NCI-H1417 (cell line): ENCODE results near the gene MAGEC3.
A peak's percentile ranks its signal among the peaks of the same experiment; 100 is the strongest.
"Not testable (repeated sequence)": the region's sequence is repeated elsewhere in the genome, so short reads cannot be mapped to it uniquely, and the experiment has no call there.

ENCODE experiments used
- DNase-seq, 3 experiments: peaks; one replicate each; lab custom pipeline; 2025; lab: John Stamatoyannopoulos, UW

The MAGEC3 gene, protein sequence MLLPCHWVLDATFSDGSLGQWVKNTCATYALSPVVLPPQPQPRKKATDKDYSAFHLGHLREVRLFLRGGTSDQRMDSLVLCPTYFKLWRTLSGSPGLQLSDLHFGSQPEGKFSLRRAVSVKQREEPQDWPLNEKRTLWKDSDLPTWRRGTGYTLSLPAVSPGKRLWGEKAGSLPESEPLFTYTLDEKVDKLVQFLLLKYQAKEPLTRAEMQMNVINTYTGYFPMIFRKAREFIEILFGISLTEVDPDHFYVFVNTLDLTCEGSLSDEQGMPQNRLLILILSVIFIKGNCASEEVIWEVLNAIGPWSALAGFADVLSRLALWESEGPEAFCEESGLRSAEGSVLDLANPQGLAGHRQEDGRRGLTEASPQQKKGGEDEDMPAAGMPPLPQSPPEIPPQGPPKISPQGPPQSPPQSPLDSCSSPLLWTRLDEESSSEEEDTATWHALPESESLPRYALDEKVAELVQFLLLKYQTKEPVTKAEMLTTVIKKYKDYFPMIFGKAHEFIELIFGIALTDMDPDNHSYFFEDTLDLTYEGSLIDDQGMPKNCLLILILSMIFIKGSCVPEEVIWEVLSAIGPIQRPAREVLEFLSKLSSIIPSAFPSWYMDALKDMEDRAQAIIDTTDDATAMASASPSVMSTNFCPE

DNA sequence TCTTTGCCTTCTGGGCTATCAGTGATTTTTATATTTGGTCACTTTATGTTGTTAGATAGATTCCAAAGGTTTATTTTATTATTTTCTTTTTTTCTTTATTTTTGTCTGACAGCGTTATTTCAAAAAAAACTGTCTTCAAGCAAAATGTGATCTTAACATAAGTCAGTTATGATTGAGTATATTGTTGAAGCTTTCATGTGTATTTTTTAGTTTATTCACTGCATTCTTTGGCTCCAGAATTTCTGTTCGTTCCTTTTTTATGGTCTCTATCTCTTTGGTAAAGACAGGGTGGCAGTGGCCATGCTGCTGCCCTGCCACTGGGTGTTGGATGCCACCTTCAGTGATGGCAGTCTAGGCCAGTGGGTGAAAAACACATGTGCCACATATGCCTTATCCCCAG lies at the start of gene MAGEC3:
TSS of gene MAGEC3 (plus strand) at position 301 of the 400 bp plus-strand sequence. CDS start at position 301, 0 bp downstream.
- no peak for DNase-seq

DNA sequence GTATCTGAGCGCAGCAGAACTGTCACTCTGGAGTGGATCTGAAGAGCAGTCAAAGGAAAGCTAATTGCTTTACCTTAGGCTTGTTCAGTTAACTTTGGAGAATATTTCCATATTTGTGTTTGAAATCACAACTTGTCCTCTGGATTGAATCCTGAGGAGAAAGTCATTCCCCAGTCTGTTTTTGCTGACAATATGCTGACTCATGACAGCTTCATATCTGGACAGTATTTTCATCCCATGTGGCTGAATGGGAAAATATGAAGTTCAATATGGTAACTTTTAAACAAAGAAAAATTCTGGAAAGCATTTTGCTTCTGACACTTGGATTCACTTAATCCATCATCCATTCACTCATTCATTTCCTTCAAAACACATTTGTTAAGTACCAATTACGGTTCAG lies 46.3 kb upstream of the MAGEC3 start:
- DNase-seq = no peak

DNA sequence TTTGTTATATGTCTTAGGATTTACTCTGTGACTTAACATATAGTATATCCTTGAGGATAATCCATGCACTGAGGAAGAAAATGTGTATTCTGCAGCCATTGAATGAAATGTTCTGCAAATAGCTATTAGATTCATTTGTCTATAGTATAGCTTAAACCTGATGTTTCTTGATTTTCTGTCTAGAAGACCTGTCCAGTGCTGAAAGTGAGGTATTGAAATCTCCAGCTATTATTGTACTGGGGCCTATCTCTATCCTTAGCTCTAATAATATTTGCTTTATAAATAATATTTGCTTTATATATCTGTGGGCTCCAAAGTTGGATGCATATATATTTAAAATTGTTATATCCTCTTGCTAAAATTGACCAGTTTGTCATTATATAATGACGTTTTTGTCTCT lies 26.7 kb upstream of the MAGEC3 start:
- DNase-seq = no peak

DNA sequence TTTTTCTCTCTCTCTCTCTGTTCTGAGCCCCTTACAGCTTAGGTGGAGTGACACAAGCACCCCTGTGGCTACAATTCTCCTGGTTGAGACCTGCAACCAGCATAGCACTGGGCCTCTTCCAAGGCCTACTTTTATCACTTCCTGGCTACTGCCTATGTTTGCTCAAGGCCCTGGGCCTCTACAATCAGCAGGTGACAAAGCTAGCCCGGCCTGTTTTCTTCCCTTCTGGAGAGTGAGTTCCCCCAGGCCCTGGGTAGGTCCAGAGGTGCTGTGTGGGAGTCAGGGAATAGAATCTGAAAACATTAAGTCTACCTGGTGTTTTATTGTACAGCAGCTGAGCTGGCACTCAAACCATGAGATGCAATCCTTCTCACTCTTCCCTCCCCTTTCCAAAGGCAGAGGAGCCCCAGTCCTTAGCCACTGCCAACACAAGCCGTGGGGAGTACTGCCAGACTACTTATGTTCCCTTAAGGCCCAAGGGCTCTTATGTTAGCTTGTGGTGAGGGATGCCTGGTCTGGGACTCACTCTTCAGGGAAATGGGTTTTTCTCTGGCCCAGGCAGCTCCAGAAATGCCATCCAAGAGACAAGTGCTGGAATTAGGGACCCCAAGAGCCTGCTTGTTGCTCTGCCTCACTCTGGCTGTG lies 23.8 kb upstream of the MAGEC3 start:
- peak in 1 of 3 experiments; percentile 39 for DNase-seq

DNA sequence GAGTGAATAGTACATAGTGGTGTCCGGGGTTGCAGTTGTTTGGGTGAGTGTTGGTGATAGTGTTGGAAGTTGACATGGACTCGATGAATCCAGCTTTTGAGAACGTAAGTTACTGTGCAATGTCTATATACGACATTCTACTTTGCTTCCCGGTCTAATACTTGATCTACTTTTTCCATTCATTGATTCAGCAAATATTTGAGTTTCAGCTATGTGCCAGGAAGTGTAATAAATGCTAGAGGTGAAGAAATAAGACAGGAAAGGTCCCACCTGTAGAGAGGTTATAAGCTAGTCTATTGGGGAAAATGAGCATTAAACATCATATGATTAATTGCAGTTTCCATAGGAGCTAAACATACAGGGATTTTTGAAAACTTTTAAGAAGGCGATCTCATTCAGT lies 22.2 kb upstream of the MAGEC3 start:
- DNase-seq = no peak

DNA sequence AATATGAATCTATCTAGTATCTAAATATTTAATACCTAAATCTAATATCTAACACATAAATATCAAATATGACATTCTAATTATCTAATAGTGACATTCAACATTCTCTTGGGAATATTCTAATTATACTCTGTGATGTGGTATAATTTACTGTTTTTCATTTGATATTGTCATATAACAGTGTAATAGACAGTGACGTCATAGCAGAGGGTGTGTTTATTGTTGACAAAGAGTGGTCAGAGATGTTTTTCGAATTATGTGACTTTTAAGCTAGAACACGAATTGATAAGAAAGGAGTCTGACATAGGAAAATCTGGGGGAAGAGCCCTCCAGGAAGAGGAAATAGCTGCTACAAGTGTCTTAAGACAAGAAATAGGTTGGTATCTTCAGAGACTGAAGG lies 5.9 kb upstream of the MAGEC3 start:
- no peak for DNase-seq

DNA sequence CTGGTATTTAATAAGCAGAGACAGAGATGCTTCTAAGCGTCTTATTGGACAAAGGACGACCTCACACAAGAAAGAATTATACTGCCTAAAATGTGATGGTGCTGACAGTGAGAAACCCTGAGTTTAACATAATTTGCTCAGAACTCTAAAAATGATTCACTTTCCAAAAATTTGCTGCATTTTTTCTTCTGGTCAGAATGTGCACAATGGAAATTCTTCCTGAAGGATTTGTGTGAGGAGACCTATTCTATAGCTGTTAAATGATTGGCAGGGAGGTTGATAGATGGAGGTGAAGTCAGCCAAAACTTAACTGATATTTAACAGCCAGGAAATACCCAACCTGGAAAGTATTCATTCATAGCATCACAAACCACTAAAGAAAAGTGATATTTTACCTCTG lies 1.7 kb downstream of the MAGEC3 start:
- DNase-seq = no peak

DNA sequence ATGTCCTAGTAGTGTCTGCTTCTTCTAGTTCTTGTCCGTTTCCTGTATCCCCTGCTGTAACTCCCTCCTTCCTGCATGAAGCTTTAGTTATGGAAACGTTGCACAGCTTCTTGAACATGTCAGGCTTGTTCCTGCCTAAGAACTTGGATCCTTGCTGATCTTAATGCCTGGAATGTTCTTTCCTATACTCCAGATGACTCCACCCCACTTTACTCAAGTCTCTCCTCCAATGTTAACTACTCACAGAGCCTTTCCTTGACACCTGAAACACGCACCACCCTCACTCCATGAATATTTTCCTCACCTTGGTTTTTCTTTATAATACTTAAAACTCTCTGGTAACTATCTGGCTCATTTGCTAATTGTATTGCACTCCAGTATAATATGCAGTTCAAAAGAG lies 19.4 kb downstream of the MAGEC3 start:
- no peak for DNase-seq

DNA sequence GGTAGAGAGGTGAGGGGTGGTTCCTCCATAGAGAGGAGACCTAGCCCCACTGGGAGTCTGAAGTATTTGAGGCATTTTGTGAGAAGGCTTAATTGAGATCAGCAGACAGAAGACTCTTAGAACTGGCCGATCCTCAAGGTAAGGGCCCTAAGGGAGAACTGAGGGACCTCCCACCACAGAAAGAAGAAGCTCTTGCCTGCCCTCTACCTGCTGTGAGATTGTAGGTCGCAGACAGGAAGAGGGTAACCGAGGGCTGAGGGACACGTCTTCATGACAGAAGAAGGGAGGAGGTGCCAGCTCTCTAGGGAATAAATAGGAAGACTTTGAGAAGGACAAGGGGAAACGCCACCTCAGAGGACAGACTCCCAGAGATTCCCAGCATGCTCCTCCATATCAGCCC lies 41.5 kb downstream of the MAGEC3 start:
- DNase-seq = peak in 1 of 3 experiments; percentile 7

DNA sequence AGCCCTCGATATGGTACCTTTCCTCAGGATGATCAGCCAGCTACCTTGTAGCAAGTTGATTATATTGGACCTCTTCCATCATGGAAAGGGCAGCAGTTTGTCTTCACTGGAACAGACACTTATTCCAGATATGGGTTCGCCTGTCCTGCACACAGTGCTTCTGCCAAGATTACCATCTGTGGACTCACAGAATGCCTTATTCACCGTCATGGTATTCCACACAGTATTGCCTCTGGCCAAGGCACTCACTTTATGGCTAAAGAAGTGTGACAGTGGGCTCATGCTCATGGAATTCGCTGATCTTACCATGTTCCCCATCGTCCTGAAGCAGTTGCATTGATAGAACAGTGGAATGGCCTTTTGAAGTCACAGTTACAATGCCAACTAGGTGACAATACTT lies 50.7 kb downstream of the MAGEC3 start:
- not testable (repeated sequence) for DNase-seq

DNA sequence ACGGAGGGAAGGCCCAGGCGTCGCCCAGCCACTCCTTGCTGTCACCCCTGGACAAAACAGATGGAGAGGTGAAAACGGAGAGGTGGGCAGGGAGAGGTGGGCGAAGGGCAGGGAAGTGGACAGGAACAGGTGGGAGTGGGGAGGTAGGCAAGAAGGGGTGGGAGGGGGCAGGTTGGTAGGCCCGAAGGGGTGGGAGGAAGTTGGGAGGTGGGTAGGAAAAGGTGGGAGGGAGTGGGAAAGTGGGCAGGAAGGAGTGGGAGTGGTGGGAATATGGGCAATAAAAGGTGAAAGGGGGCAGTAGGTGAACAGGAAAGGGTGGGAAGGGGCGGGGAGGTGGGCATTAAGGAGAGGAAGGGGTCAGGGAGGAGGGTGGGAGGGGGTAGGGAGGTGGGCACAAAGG lies 56.6 kb downstream of the MAGEC3 start:
- no peak for DNase-seq

DNA sequence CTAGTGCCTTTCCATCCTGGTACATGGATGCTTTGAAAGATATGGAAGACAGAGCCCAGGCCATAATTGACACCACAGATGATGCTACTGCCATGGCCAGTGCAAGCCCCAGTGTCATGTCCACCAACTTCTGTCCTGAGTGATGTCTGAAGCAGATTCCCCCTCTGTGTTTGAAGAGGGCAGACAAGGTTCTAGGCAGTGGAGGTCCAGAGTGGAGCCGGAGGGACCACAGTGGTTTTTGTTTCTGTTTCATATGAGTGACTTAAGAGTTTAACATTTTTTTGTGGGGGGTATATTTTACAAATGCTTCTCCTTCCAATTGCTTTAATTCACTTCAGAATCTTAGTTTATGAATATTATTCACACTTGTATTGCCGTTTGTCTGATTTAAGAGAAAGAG lies 59.6 kb downstream of the MAGEC3 start:
- no peak for DNase-seq

DNA sequence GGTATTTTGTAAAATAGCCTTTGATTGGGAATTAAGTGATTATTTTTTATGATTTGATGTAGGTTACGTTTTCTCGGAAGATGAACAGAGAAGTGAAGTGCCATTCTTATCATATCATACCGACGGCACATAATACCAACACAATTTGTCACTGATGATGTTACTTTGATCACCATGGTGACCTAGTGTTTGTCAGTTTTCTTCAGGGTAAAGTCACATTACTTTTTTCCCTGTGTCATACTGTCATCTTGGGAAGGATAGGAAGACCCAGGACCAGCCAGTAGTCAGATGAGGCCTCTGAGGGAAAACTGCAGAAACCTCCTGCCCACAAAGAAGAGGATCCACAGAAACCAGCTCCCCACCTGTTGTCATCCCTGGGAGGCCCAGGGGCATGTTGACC lies 64.2 kb downstream of the MAGEC3 start:
- no peak for DNase-seq

DNA sequence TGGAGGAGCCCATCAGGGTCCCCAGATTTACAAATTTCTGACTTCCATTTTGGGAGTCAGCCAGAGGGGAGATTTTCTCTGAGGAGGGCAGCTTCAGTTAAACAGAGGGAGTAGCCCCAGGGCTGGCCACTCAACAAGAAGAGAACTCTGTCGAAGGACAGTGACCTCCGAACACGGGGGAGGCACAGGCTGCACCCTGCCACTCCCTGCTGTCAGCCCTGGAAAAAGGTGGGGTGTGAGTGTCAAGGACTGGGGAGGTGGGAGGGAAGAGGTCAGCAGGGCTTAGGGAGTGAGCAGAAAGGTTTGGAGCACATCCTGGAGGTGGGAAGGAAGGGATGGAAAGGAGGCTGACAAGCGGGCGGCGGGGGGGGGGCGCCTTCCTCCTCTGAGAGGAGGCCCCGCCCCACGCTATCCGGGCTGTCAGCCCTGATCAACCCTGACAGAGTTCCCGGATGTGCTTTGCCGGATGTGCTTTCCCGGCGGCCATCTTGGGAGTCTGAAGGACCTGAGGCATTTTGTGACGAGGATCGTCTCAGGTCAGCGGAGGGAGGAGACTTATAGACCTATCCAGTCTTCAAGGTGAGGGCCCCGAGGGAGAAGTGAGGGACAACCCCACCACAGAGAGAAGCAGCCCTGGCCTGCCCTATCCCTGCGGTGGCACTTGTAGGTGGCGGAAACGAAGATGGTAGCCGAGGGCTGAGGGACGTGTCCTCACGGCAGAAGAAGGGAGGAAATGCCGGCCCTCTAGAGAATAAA lies 65.5 kb downstream of the MAGEC3 start, which contains the start of gene MAGEC1:
TSS of gene MAGEC1 (plus strand) at position 495 of the 756 bp plus-strand sequence. CDS start 1,179 bp downstream, outside the sequence.
- peak in 1 of 3 experiments; percentile 39 for DNase-seq

DNA sequence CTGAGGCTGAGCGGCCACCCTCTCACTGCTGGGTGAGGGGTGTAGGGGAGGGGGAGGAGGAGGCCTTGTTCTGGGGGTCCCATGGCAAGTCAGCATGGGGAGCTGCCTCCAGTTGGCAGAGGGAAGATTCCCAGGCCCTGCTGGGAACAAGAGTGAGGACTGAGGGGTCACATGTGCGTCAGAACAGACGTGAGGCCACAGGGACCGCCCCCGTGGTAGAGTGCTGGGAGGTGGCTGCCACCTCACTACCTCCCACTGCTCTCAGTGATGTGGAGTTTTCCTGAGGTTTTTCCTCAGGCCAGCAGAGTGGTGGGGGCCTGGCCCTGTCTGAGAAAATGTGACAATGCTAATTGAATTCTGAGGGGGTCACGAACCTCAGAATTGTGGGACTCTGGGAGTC lies 66.1 kb downstream of the MAGEC3 start:
- DNase-seq = no peak

DNA sequence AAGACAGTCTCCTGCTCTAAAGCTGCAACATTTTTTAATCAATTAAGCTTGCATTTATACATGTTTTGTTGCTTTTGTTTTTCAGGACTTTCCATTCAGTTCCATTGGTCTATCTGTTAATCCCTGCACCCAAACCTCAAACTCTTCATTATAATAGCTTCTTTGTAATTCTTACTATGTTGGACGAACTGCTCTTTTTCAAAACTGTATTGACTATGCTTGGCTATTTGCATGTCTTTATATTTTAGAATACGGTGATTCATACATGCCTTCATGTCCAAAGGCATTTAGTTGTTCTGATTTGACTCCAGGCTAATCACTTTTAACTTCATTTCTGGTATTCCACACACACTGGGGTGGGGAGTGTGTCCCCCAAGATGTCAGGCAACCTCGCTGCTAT lies 79.7 kb downstream of the MAGEC3 start:
- no peak for DNase-seq

DNA sequence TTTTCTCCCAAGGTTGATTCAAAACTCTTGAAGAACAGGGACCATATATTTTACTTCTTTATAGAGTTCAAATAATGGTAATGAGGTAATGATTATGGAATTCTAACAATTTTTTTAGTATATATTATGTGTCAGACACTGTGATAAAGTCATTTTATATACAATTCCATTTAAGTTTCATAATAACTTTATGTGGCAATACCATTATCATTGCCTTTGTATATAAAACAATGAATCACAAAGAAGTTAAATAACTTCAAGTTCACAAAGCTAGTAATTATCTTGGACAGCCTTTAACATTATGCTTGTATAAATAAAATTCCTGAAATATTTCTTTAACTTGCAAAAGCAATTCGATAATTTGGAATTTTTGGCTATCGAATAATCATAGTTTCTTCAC lies 86.2 kb downstream of the MAGEC3 start:
- no peak for DNase-seq

DNA sequence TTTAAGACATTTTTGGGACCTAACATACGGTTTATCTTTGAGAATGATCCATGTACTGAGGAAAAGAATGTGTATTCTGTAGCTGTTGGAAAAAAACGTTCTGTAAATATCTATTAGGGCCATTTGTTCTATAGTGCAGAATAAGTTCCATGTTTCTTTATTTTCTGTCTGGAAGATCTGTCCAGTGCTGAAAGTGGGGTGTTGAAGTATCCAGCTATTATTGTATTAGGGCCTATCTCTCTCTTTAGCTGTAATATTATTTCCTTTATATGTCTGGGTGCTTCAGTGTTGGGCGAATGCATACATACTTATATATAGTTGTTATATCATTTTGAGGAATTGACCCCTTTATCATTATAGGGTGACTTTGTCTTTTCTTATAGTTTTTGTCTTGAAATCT lies 90.3 kb downstream of the MAGEC3 start:
- no peak for DNase-seq

DNA sequence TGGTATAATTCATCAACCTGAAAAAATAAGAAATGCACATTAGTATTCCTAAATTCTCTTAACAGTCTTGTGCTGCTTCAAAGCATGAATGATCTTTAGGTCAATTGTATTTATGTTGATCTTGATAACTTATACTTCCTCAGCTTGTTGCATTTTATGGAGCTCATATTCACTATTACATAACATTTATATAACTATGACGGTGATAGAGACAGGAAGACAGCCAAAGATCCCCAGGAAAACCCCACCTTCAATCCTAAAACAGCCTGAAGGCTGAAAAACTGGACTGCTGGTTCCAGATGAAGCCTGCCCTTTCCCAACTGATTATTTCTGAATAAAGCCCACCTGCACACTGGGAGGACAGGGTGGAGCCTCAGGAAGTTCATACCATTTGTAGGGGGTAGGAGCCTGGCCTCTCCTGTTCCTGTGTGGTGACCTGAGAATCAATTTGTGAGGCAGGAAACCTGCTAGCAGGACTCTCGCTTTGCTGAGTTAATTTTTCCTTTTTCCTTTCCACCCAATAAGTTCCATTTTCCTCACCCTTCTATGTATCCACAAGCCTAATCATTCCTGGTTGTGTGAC lies 96.0 kb downstream of the MAGEC3 start:
- DNase-seq = no peak

DNA sequence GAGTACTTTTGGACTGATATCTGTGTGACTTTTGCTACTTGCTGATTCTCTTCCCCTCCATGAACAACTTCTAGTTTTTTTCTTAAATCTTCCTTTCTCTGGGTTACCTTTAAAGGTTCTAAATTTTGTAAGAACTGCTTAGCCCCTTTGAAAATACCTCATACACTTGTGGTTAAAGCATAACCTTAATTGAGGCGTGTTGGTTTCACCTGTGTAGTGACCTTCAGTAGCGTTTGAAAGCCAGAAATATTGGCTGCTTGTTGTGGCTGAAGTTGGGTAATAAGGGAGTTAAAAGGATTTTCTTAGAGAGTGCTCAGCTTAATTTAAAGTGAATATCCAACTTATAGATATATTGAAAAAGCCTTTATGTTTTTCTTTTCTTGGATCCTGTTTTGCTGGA lies 97.5 kb downstream of the MAGEC3 start:
- DNase-seq = no peak

DNA sequence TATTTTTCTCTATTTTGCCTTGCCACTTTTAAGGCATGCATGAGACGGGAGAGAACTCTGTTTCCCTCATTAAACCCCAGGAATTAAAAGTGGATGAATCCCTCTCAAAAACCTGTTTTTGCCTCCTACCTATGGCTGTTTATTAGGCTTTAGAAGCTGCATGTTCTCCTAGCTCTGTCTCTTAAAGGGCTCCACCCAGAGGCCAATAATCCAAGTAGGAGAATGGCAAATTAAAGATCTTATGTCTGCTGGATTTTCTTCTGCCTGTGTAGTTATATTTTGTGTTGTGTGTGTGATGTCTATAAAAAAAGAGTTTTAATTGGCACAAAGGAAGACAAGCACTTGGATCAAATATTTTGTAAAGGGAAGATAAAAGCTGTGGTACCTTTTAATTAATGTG lies 98.0 kb downstream of the MAGEC3 start:
- peak in 2 of 3 experiments; percentile 4 to 35 for DNase-seq

DNA sequence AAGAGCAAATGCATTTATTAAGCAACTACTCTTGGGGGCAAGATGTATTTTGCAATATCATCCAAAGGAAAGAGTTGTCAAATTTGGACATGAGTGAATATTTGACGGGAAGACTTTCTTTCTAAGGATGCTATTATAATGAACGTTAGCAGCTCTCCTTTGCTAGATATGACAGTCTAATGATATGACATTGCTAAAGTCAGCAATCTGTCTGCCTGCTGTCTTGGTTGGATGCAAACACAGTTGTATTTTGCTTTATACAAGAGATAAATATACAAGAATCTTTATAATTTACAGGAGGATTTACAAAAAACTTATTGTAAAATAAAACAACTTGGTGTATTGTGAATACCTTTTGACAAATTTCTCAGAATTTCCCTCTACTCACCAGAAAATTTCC lies 103.1 kb downstream of the MAGEC3 start:
- no peak for DNase-seq
